K562 (cell line): ENCODE data around the gene CAMKV.

ENCODE experiments used
- CTCF ChIP-seq, 3 experiments: IDR thresholded peaks in 2 of 3; conservative IDR thresholded peaks in 1 of 3; 2 replicates each; pipeline ENCODE4 v1.5.1; 2011 to 2012; ENCODE audit warnings: low read length in 3 of 3, mild to moderate bottlenecking in 3 of 3, control low read depth in 2 of 3, improper control_type of control experiment in 1 of 3, inconsistent platforms in 1 of 3, low read depth in 1 of 3, mixed read lengths in 1 of 3, moderate library complexity in 1 of 3; ENCODE audit not compliant: insufficient read depth in 2 of 3
- SP1 ChIP-seq: sonication (generic); formaldehyde crosslinking; IDR thresholded peaks from 2 replicates; pipeline ENCODE4 v1.8.1; 2022; ENCODE audit warnings: mild to moderate bottlenecking, missing genetic modification reagents

DNA sequence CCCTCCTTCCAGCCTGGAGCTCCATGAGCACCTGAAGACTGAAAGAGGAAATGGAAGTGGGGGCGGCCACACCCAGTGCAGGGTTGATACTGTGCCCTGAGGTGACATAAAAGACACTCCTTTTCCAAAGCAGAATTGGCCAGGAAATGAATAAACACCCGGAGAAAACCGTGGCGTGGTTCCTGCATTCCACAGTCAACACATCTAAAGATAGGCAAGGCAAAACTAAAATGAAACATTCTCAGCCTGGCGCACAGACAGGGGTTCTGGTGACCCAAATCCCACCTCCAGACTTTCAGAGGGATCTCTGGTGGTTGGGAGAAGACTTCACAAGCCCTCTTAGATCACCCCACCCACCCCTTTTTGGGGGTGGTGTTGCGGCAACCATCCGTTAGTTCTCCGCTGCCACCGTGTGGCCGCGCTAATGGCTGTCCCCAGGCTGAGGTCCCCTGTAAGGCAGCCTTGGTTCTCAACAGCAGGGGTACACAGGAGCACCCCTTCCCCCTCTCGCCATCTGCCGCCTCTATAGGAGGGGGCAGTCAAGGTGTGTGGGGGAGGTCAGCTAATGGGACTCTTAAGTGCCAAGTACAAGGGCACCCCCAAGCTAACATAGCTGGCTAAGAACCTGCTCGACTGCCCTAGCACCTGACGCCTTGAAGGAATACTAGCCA lies 36.5 kb upstream of the CAMKV start:
- peak; percentile 73 to 81 (median 80) for TF ChIP-seq CTCF (IDR thresholded peaks at IDR 0.05 in 2 of 3, conservative IDR thresholded peaks at IDR 0.05 in 1 of 3; ENCODE audit: insufficient read depth in 2 of 3, low read depth in 1 of 3, low read length in 3 of 3)
- 0 out of 2 replicates have a peak, but pooled peaks have one; percentile 57 for TF ChIP-seq SP1 (CRISPR knock-in tag)
